Panc1 (cell line): Measurements from ENCODE around the gene GABRR1. TPM values are rescaled to one million over a fixed set of nuclear protein-coding genes. Genes with fewer than 3 reads are reported as not detected.

Experiments
- ATAC-seq: fragments of 200-7000 bp; cut with Tn5 transposase; 2 replicates; pipeline ENCODE4 v1.9.1; 2020; ENCODE audit warnings: mild to moderate bottlenecking, moderate library complexity
- BruUV-seq: library from RNA; stranded (reverse); fragments of 400-500 nt; replicated peaks from 2 replicates; lab custom pipeline; 2021; lab: Mats Ljungman, UMichigan
- CTCF ChIA-PET: fragments of 300-600 bp; sonication (Branson Sonifier 250); formaldehyde crosslinking; loops from one replicate; lab custom pipeline; 2022; ENCODE audit warnings: antibody characterized with exemption; lab: Charles Lee
- POLR2A ChIA-PET: fragments of 300-600 bp; sonication (Branson Sonifier 250); formaldehyde crosslinking; loops from one replicate; lab custom pipeline; 2022; ENCODE audit warnings: antibody characterized with exemption; lab: Charles Lee
- DNase-seq: peaks from one replicate; pipeline ENCODE4 v3.0.0-alpha.2; 2010; ENCODE audit warnings: low read depth, low spot score
- H3K27ac ChIP-seq: 2 replicates; pipeline ENCODE4 v1.5.1; 2011; ENCODE audit warnings: mild to moderate bottlenecking, low read length, inconsistent platforms
- H3K27me3 ChIP-seq: fragments of 200-500 bp; sonication (Bioruptor generic); 2 replicates; pipeline ENCODE4 v1.6.0; 2014; ENCODE audit warnings: low read length, inconsistent platforms; ENCODE audit not compliant: control insufficient read depth, insufficient read depth
- H3K36me3 ChIP-seq: fragments of 200-500 bp; sonication (Bioruptor generic); 2 replicates; pipeline ENCODE4 v1.5.1; 2014; ENCODE audit warnings: inconsistent platforms, mild to moderate bottlenecking, low read length, moderate library complexity; ENCODE audit not compliant: control insufficient read depth, insufficient read depth
- H3K4me1 ChIP-seq: 2 replicates; pipeline ENCODE4 v1.5.1; 2011; ENCODE audit warnings: inconsistent platforms, mild to moderate bottlenecking, low read length, moderate library complexity; ENCODE audit not compliant: control insufficient read depth, insufficient read depth
- H3K4me3 ChIP-seq, 2 experiments: 2 replicates each; pipeline ENCODE4 v1.5.1; 2011 to 2012; ENCODE audit warnings: low read depth in 2 of 2, low read length in 2 of 2, mild to moderate bottlenecking in 2 of 2, inconsistent platforms in 1 of 2, moderate library complexity in 1 of 2
- H3K9me3 ChIP-seq: fragments of 200-500 bp; sonication (Bioruptor generic); 2 replicates; pipeline ENCODE4 v1.5.1; 2014; ENCODE audit warnings: low read depth, mild to moderate bottlenecking, inconsistent platforms, low read length, moderate library complexity; ENCODE audit not compliant: control insufficient read depth, insufficient read depth
- CTCF ChIP-seq: fragments of 450-650 bp; IDR thresholded peaks from 2 replicates; pipeline ENCODE4 v1.5.1; 2017; ENCODE audit warnings: mild to moderate bottlenecking
- POLR2AphosphoS5 ChIP-seq: IDR thresholded peaks from 2 replicates; pipeline ENCODE4 v1.6.1; 2012; ENCODE audit warnings: mild to moderate bottlenecking, low read depth, low read length, moderate library complexity
- REST ChIP-seq, 2 experiments: IDR thresholded peaks; 2 replicates each; pipeline ENCODE4 v1.6.1; 2011 to 2012; ENCODE audit warnings: low read depth in 2 of 2, control low read depth in 1 of 2, low read length in 1 of 2, mild to moderate bottlenecking in 1 of 2, moderate library complexity in 1 of 2; ENCODE audit not compliant: insufficient read depth in 1 of 2
- SIN3A ChIP-seq: IDR thresholded peaks from 2 replicates; pipeline ENCODE4 v1.6.1; 2012; ENCODE audit warnings: low read depth, mild to moderate bottlenecking, low read length, moderate library complexity, borderline replicate concordance; ENCODE audit not compliant: insufficient read depth
- TCF7L2 ChIP-seq: IDR thresholded peaks from 2 replicates; pipeline ENCODE4 v1.6.1; 2011; ENCODE audit warnings: mild to moderate bottlenecking, low read depth, low read length, inconsistent platforms
- in situ Hi-C: cut with HindIII; loops from 2 replicates; pipeline ENCODE4 v1.10.0; 2016; ENCODE audit warnings: low sequenced_read_pairs, low pct_unique_long_range_greater_than_20kb
- intact Hi-C: fragments of 100-400 bp; cut with micrococcal nuclease; formaldehyde crosslinking; loops from one replicate; pipeline ENCODE4 v1.10.0; 2022; ENCODE audit not compliant: unreplicated experiment
- total RNA-seq: library from RNA; stranded (reverse); gene quantifications from one replicate; pipeline ENCODE4 v1.2.1, GENCODE V29; 2021; ENCODE audit not compliant: unreplicated experiment

The GABRR1 gene
- total RNA-seq, 1 experiment from 2014 or later = not detected

- Histone ChIP-seq H3K36me3 (no peaks in the 10 kb centered on the region), H3K9me3 (no peaks in the 10 kb centered on the region), H3K27me3 (no peaks in the 10 kb centered on the region; the same call in 1 of the 2 replicates), H3K4me1 (peaks cover 4% of the 10 kb centered on the region), H3K4me3 (no peak overlapping the region), H3K27ac (no peak overlapping the region)
- no peak for ATAC-seq
- DNase-seq = no peak
- BruUV-seq = no TSS peak
- intact Hi-C loops (no loop called here), in situ Hi-C loops (no loop called here)
- TF ChIP-seq POLR2AphosphoS5 = no peak
- TF ChIP-seq REST (IDR thresholded peaks at IDR 0.05; ENCODE audit: insufficient read depth in 1 of 2, low read depth in 2 of 2, low read length in 1 of 2) = no peak
- TF ChIP-seq TCF7L2 = no peak
- TF ChIP-seq SIN3A = no peak
- no peak for TF ChIP-seq CTCF
- CTCF ChIA-PET = no interaction called here
- POLR2A ChIA-PET = no interaction called here
These were observed 76.6 kb downstream of the GABRR1 start for GRCh38 chr6:89140347-89141156.

- intact Hi-C loops = no loop called here
- ATAC-seq (no peak), DNase-seq (no peak)
These were observed 77.4 kb downstream of the GABRR1 start for GRCh38 chr6:89139509-89140346.

More at GRCh38 chr6:89139509-89140346, 77.4 kb downstream of the GABRR1 start:
- no peak for TF ChIP-seq POLR2AphosphoS5
- TF ChIP-seq SIN3A = no peak
- no peak for TF ChIP-seq REST (IDR thresholded peaks at IDR 0.05; ENCODE audit: insufficient read depth in 1 of 2, low read depth in 2 of 2, low read length in 1 of 2)
- no peak for TF ChIP-seq TCF7L2
- no peak for TF ChIP-seq CTCF
- Histone ChIP-seq H3K9me3 (no peaks in the 10 kb centered on the region), H3K4me1 (peaks cover 4% of the 10 kb centered on the region), H3K27me3 (no peaks in the 10 kb centered on the region; the same call in 1 of the 2 replicates), H3K27ac (no peak overlapping the region), H3K4me3 (no peak overlapping the region), H3K36me3 (no peaks in the 10 kb centered on the region)
- in situ Hi-C loops = no loop called here
- no TSS peak for BruUV-seq
- ChIA-PET CTCF (no interaction called here), POLR2A (no interaction called here)
